Measurements from ENCODE around the gene LRRFIP1. TPM values are rescaled to one million over a fixed set of nuclear protein-coding genes. Genes with fewer than 3 reads are reported as not detected.
"Not testable (repeated sequence)": the region's sequence is repeated elsewhere in the genome, so short reads cannot be mapped to it uniquely, and the experiment has no call there.

The LRRFIP1 gene
- total RNA-seq, 4 donors from 2014 or later = 98.5 to 147 (median 122) TPM

DNA sequence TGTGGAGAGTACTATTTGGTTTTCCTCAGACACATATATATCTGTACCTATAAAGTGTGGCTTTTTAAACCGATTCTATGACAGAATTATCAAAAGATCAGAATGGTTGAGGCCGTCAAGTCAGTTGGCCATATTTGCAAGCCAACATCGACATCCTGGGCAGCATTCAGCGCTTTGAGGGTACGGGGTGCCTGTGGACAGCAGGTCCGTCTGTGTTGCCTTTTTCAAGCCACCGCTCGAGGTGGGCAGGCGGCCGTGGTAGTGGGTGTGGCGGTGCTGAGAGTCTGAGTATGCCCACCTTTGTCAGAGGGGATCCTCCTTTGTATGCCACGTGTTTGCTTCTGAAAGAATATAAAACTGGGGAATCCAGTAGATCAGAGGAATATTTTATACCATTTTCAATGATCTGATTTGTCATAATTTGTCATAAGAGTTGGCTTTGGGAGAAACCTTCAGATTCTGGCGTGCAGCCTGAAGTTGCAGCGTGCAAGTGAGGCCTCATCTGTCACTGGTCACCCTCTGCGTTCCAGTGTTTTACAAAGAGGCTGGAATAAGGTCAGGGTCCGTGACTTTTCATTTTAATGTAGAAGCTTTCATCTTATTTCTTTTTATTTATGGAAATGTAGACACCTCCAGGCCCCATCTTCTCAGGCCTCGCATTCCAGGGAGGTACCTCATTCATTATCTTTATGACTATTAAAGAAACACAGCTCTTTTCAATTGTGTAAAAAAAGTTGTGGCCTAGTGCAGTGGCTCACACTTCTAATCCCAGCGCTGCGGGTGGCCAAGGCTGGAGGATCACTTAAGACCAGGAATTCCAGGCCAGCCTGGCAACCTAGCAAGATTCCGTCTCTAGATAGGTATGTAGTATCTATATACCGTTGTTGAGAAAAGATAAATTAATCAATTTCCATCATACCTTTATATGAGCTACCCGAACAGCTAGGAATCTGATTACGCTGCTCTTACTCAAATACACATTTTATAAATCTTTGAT, 133.4 kb downstream of the LRRFIP1 start:
- H3K4me3 ChIP-seq = no peak overlapping the region
- H3K27me3 ChIP-seq = no peaks in the 10 kb centered on the region
- no peak for TF ChIP-seq POLR2A (IDR thresholded peaks at IDR 0.05)
- TF ChIP-seq, protein P1, sequence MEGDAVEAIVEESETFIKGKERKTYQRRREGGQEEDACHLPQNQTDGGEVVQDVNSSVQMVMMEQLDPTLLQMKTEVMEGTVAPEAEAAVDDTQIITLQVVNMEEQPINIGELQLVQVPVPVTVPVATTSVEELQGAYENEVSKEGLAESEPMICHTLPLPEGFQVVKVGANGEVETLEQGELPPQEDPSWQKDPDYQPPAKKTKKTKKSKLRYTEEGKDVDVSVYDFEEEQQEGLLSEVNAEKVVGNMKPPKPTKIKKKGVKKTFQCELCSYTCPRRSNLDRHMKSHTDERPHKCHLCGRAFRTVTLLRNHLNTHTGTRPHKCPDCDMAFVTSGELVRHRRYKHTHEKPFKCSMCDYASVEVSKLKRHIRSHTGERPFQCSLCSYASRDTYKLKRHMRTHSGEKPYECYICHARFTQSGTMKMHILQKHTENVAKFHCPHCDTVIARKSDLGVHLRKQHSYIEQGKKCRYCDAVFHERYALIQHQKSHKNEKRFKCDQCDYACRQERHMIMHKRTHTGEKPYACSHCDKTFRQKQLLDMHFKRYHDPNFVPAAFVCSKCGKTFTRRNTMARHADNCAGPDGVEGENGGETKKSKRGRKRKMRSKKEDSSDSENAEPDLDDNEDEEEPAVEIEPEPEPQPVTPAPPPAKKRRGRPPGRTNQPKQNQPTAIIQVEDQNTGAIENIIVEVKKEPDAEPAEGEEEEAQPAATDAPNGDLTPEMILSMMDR (IDR thresholded peaks at IDR 0.05) = no peak
- no peak for TF ChIP-seq EP300 (IDR thresholded peaks at IDR 0.05; ENCODE audit: low read depth)
- TF ChIP-seq POLR2AphosphoS5 (IDR thresholded peaks at IDR 0.05) = no peak
- in situ Hi-C loops (cut with MboI; ENCODE audit: low pct_ligation_motif_present in 1 of 4, low pct_unique_long_range_greater_than_20kb in 1 of 4, low sequenced_read_pairs in 3 of 4) (no loop called here), intact Hi-C loops (cut with DNase I; ENCODE audit: low total_unique reads) (no loop called here)
- no peak overlapping the region for H3K27ac ChIP-seq
- no peaks in the 10 kb centered on the region for H3K4me1 ChIP-seq
- WGBS, 2 donors (ENCODE audit: low coverage in 1 of 2) = 89% methylated on average over 9 to 23 of the region's 23 CpGs
- H3K9me3 ChIP-seq = no peaks in the 10 kb centered on the region
- no peak for DNase-seq
- peaks cover 0 to 39% (median 13%) of the 10 kb centered on the region in 4 donors for H3K36me3 ChIP-seq

DNA sequence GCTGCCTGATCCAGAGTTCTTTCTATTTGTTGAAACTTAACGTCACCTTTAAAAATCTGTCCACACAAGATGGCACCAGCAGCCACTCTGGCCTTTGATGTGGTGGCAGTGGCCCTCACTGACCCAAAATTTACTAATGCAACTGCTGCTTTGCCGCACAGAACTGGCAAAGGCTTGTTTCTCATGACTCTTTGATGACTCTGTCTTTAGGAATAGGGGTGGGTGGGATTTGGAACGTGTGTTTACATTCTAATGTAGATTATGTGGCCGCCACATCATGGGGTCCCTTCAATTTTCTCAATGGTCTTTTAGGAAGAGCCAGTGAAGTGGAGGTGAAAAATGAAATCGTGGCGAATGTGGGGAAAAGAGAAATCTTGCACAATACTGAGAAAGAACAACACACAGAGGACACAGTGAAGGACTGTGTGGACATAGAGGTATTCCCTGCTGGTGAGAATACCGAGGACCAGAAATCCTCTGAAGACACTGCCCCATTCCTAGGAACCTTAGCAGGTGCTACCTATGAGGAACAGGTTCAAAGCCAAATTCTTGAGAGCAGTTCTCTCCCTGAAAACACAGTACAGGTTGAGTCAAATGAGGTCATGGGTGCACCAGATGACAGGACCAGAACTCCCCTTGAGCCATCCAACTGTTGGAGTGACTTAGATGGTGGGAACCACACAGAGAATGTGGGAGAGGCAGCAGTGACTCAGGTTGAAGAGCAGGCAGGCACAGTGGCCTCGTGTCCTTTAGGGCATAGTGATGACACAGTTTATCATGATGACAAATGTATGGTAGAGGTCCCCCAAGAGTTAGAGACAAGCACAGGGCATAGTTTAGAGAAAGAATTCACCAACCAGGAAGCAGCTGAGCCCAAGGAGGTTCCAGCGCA, 135.2 kb downstream of the LRRFIP1 start:
- H3K9me3 ChIP-seq; H3K4me3 ChIP-seq; in situ Hi-C loops (cut with MboI; ENCODE audit: low pct_ligation_motif_present in 1 of 4, low pct_unique_long_range_greater_than_20kb in 1 of 4, low sequenced_read_pairs in 3 of 4); H3K27me3 ChIP-seq; H3K27ac ChIP-seq; intact Hi-C loops (cut with DNase I; ENCODE audit: low total_unique reads); DNase-seq; H3K4me1 ChIP-seq: not testable (repeated sequence)
- WGBS, 2 donors (ENCODE audit: low coverage in 1 of 2) = 88 to 94% methylated on average over 9 of the region's 9 CpGs
- peaks cover 0 to 36% (median 16%) of the 10 kb centered on the region in 4 donors for H3K36me3 ChIP-seq

DNA sequence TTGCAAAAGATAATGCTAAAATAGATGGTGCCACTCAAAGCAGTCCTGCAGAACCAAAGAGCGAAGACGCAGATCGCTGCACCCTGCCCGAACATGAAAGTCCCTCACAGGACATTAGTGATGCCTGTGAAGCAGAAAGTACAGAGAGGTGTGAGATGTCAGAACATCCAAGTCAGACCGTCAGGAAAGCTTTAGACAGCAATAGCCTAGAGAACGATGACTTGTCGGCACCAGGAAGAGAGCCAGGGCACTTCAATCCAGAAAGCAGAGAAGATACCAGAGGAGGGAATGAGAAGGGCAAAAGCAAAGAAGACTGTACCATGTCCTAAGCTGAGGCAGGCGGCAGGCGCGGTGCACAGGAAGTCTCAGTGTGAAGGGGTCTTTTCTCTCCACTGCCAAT, 136.4 kb downstream of the LRRFIP1 start:
- H3K36me3 ChIP-seq = peaks cover 0 to 32% (median 15%) of the 10 kb centered on the region in 4 donors
- no peak for DNase-seq
- H3K4me3 ChIP-seq = no peak overlapping the region
- intact Hi-C loops (cut with DNase I; ENCODE audit: low total_unique reads) = no loop called here
- WGBS, 2 donors (ENCODE audit: low coverage in 1 of 2) = 91 to 98% methylated on average over 9 to 10 of the region's 10 CpGs
- no peak for TF ChIP-seq POLR2AphosphoS5 (IDR thresholded peaks at IDR 0.05)
- TF ChIP-seq, protein P1 (IDR thresholded peaks at IDR 0.05) = no peak
- no peak for TF ChIP-seq POLR2A (IDR thresholded peaks at IDR 0.05)
- no peak for TF ChIP-seq EP300 (IDR thresholded peaks at IDR 0.05; ENCODE audit: low read depth)
- no peak overlapping the region for H3K27ac ChIP-seq
- H3K27me3 ChIP-seq = no peaks in the 10 kb centered on the region
- H3K4me1 ChIP-seq = no peaks in the 10 kb centered on the region
- no peaks in the 10 kb centered on the region for H3K9me3 ChIP-seq
- in situ Hi-C loops (cut with MboI; ENCODE audit: low pct_ligation_motif_present in 1 of 4, low pct_unique_long_range_greater_than_20kb in 1 of 4, low sequenced_read_pairs in 3 of 4) = no loop called here

DNA sequence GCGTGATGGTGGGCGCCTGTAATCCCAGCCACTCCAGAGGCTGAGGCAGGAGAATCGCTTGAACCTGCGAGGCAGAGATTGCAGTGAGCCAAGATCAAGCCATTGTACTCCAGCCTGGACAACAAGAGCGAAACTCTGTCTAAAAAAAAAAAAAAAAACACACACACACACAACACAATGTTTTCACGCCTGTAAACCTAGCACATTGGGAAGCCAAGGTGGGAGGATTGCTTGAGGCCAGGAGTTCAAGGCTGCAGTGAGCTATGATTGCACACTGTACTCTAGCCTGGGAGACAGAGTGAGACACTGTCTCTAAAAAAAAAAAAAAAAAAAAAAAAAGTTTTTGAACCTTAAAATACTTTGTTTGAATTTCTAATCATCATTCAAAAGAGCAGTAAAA, 137.7 kb downstream of the LRRFIP1 start:
- intact Hi-C loops (cut with DNase I; ENCODE audit: low total_unique reads); in situ Hi-C loops (cut with MboI; ENCODE audit: low pct_ligation_motif_present in 1 of 4, low pct_unique_long_range_greater_than_20kb in 1 of 4, low sequenced_read_pairs in 3 of 4); H3K27me3 ChIP-seq; H3K9me3 ChIP-seq; H3K4me1 ChIP-seq; H3K27ac ChIP-seq; H3K4me3 ChIP-seq; DNase-seq: not testable (repeated sequence)
- WGBS, 2 donors (ENCODE audit: low coverage in 1 of 2) = 81 to 97% methylated on average over 2 to 6 of the region's 6 CpGs
- H3K36me3 ChIP-seq = peaks cover 0 to 27% (median 8%) of the 10 kb centered on the region in 4 donors

DNA sequence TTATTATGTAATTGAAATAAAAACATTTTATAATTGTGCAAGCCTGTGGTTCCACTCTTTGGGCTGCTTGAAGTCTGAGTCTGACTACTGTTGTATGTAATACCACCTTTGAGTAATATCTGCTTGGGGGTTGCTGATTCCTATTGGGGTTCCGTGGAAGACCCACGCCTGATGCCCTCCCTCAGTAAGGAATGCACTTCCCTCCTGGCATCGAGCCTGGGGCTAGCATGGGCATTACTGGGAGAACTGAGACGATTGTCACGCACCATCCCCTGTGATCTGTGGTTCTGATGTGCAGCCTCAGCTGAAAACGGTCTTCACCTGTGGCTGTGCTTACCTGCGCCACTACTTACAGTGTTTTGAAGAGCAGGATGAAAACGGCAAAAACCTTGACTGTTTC, 138.5 kb downstream of the LRRFIP1 start:
- intact Hi-C loops (cut with DNase I; ENCODE audit: low total_unique reads) (no loop called here), in situ Hi-C loops (cut with MboI; ENCODE audit: low pct_ligation_motif_present in 1 of 4, low pct_unique_long_range_greater_than_20kb in 1 of 4, low sequenced_read_pairs in 3 of 4) (no loop called here)
- Histone ChIP-seq H3K9me3 (no peaks in the 10 kb centered on the region), H3K4me1 (no peaks in the 10 kb centered on the region), H3K4me3 (no peak overlapping the region), H3K36me3 (peaks cover 0 to 27% (median 4%) of the 10 kb centered on the region in 4 donors), H3K27me3 (no peaks in the 10 kb centered on the region), H3K27ac (no peak overlapping the region)
- no peak for DNase-seq
- TF ChIP-seq EP300 (IDR thresholded peaks at IDR 0.05; ENCODE audit: low read depth) (no peak), POLR2A (IDR thresholded peaks at IDR 0.05) (no peak)
- TF ChIP-seq, protein P1 (IDR thresholded peaks at IDR 0.05) = no peak
- WGBS, 2 donors (ENCODE audit: low coverage in 1 of 2) = 90% methylated on average over 8 of the region's 8 CpGs; no CpG with 5 or more reads in 1 of the 2 donors
